ENCODE results near the gene ACTN3. TPM values are rescaled to one million over a fixed set of nuclear protein-coding genes. Genes with fewer than 3 reads are reported as not detected.
"Not testable (repeated sequence)": the region's sequence is repeated elsewhere in the genome, so short reads cannot be mapped to it uniquely, and the experiment has no call there.

The ACTN3 gene
- total RNA-seq, 1 experiment from 2014 or later, result not detected

DNA sequence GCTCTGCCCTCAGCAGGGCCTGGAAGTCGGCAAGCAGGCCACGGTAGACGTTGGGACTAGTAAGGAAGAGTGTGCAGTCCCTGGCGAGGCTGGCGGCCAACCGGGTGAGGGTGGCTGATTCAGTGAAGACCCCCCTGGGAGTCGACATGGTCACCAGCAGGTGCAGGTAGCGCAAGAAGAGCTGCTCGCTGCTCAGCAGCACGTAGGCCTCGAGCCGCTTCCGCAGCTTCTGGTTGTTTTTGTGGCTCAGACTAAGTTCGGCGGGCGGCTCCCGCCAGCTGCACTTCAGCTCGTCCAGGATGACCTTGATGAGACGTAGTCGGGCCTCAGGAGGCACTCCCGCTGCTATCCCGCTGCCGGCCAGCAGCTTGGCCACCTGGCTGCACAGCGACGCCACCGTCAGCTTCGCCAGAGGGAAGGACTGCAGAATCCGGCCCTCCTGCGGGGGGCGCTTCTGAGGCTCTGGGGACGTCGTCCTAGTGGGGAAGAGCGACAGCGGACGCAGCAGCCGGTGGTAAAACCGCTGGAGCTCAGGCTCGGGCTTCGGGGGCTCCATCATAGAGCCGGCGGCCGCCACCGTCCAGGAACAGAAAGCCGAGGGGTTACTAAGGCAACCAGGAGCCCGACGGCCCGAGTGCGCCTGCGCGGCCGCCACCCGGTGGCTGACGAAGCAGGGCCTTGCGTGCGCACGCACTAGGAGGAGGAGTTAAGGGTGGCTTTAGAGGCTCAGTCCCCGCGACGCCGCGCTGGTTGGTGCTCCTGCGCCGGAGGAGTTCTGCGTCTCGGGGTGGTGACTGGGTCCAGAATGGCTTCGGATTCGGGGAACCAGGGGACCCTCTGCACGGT, 46.0 kb downstream of the ACTN3 start, which contains the start of the genes CCDC87 and CCS:
CCDC87 (minus strand) TSS at position 607 of the 846 bp plus-strand sequence; CDS start at position 559, 48 bp downstream.
CCS (plus strand) TSS at position 729 of the 846 bp plus-strand sequence; CDS start at position 806, 77 bp downstream.
- Histone ChIP-seq H3K4me1 (peaks cover 7% of the 10 kb centered on the region; the same call in 1 of the 2 replicates), H3K27ac (peak within 1 kb of the TSS; percentile 14; the same call in 1 of the 2 replicates), H3K4me3 (peak within 1 kb of the TSS; percentile 69), H3K27me3 (no peaks in the 10 kb centered on the region), H3K9me3 (replicated peaks) (no peaks in the 10 kb centered on the region), H3K36me3 (no peaks in the 10 kb centered on the region)
- DNase-seq, result peak; percentile 96

DNA sequence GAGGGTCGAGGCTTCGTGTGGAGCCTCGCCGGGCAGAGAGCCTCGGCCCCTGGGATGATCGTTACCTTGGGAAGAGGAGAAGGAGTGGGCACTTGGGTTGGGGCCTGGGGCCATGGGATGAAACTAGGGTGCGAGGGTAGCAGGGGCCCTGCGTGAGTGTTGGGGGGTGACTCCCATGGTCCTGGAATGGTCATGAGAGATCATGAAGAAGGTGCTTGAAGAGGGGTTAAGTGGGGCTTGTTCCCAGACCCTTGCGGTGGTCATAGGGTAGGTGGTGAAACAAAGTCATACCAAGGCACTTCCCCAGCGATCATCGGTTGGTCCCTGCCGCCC, 46.6 kb downstream of the ACTN3 start:
- H3K9me3 ChIP-seq (replicated peaks), result no peaks in the 10 kb centered on the region
- H3K4me1 ChIP-seq, result peaks cover 7% of the 10 kb centered on the region; the same call in 1 of the 2 replicates
- peak overlapping the region; percentile 69 for H3K4me3 ChIP-seq
- peak overlapping the region; percentile 14; the same call in 1 of the 2 replicates for H3K27ac ChIP-seq
- no peak for DNase-seq
- H3K36me3 ChIP-seq, result no peaks in the 10 kb centered on the region
- H3K27me3 ChIP-seq, result no peaks in the 10 kb centered on the region

DNA sequence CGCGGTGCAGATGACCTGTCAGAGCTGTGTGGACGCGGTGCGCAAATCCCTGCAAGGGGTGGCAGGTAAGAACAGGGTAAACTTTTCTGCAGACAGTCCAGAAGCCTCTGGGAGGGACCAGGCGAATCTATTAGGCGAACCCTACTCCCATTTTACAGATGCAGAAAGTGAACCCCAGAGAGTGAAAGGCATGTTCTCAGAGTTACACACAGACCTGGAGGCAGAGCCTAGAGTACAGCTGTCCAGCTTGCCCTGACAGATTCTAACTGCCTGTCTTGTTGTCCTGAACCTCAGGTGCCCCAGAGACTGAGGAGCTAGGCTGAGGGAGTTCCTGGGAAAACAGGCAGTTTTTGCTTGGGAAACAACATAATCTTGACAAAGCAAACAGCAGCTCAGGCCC, 46.9 kb downstream of the ACTN3 start:
- no peak overlapping the region for H3K27ac ChIP-seq
- peak overlapping the region; percentile 69 for H3K4me3 ChIP-seq
- H3K9me3 ChIP-seq (replicated peaks), result no peaks in the 10 kb centered on the region
- no peak for DNase-seq
- no peaks in the 10 kb centered on the region for H3K27me3 ChIP-seq
- no peaks in the 10 kb centered on the region for H3K36me3 ChIP-seq
- H3K4me1 ChIP-seq, result peaks cover 7% of the 10 kb centered on the region; the same call in 1 of the 2 replicates

DNA sequence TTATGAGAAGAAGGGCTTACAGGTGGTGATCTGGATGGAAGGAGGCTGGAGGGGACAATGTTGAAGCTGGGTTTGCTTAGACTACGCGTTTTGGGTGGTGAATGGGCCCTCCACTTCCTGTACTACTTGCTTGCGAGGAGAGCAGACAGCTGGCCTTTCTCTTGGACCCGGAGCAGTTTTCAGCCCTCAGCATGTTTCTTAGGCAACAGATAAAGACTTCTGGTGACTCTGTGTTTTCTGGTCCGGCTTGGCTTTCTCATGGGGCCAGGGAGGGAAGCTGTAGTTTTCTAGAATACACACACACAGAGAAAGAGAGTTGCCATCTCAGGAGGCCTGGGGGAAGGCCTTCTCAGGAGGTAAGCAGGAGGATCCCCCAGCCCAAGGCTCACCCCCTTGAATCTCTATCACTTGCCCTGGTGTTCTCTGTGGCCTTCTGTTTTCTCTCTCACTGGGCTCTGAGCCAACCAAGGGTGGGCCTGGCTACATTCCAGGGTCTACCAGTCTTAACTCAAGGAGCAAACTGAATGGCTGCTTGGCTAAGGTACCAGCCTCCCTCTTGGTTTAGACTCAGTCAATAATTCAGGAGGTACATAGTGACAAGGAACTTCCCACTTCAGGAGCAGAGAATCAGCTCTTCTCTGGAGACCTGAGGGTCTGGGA, 48.7 kb downstream of the ACTN3 start:
- no peaks in the 10 kb centered on the region for H3K36me3 ChIP-seq
- H3K4me3 ChIP-seq, result no peak overlapping the region
- H3K9me3 ChIP-seq (replicated peaks), result no peaks in the 10 kb centered on the region
- peak in 1 of 2 experiments; percentile 34 for DNase-seq
- H3K4me1 ChIP-seq, result peaks cover 7% of the 10 kb centered on the region; the same call in 1 of the 2 replicates
- H3K27ac ChIP-seq, result no peak overlapping the region
- no peaks in the 10 kb centered on the region for H3K27me3 ChIP-seq

DNA sequence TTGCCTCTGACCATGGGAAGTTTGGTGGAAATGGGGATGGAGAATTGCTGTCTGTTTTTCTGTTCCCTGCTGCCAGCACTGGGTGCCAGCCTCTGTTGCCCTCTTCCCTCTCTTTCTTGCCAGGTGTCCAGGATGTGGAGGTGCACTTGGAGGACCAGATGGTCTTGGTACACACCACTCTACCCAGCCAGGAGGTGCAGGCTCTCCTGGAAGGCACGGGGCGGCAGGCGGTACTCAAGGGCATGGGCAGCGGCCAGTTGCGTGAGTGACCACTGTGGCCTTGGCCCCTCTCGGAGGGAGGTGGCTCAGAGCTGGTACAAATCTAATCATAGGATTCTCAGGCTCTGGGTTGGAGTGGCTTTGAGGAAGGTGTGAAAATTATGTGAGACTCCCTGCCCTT, 52.3 kb downstream of the ACTN3 start:
- H3K4me3 ChIP-seq, result no peak overlapping the region
- 0 out of 2 replicates have a peak, but pooled peaks cover 2% of the 10 kb centered on the region for H3K4me1 ChIP-seq
- no peak for DNase-seq
- no peaks in the 10 kb centered on the region for H3K27me3 ChIP-seq
- no peak overlapping the region for H3K27ac ChIP-seq
- no peaks in the 10 kb centered on the region for H3K36me3 ChIP-seq
- no peaks in the 10 kb centered on the region for H3K9me3 ChIP-seq (replicated peaks)

DNA sequence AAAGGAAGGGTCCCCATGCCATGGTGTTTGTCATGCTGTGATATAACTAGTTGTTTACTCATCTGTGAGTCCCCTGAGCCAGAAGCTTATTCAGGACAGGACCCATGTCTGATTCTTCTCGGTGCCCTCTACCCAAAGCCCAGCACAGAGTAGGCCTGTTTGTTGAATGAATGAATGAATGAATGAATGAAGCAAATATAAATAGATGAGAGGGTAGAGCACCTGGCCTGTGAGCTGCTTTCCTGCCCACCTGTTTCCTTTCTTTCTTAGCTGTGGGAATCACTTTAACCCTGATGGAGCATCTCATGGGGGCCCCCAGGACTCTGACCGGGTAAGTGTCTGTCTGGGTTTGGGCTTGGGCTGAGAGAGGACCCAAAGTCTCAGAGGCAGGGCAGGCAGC, 53.5 kb downstream of the ACTN3 start:
- Histone ChIP-seq H3K36me3 (no peaks in the 10 kb centered on the region), H3K4me1 (no peaks in the 10 kb centered on the region), H3K27me3 (no peaks in the 10 kb centered on the region), H3K9me3 (replicated peaks) (no peaks in the 10 kb centered on the region), H3K27ac (no peak overlapping the region), H3K4me3 (no peak overlapping the region)
- no peak for DNase-seq

DNA sequence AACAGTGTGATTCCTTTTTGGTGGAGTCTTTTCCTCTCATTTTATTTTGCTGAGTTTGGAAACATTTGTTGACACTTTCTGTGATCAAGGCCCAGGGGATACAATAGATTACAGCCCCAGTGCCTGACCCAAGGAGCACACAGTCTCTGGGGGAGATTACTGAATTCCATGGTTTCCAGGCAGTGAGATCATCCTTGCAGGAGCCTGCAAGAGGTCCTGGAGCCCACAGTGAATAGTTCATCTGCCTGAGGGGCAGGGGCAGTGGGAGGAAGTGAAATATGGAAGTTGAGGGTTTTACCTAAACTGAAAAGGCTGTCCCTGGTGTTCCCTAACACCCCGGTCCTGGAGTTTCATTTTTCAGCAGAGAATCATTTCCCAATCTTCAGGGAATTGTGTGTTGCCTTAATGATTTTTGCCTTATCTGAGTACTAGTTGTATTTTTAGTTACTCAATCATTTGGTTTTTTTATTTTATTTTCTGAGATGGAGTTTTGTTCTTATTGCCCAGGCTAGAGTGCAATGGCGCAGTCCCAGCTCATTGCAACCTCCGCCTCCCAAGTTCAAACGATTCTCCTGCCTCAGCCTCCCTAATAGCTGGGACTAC, 54.0 kb downstream of the ACTN3 start:
- H3K4me1 ChIP-seq, result no peaks in the 10 kb centered on the region
- no peaks in the 10 kb centered on the region for H3K27me3 ChIP-seq
- no peak overlapping the region for H3K27ac ChIP-seq
- H3K9me3 ChIP-seq (replicated peaks), result no peaks in the 10 kb centered on the region
- H3K4me3 ChIP-seq, result no peak overlapping the region
- no peak for DNase-seq
- no peaks in the 10 kb centered on the region for H3K36me3 ChIP-seq

DNA sequence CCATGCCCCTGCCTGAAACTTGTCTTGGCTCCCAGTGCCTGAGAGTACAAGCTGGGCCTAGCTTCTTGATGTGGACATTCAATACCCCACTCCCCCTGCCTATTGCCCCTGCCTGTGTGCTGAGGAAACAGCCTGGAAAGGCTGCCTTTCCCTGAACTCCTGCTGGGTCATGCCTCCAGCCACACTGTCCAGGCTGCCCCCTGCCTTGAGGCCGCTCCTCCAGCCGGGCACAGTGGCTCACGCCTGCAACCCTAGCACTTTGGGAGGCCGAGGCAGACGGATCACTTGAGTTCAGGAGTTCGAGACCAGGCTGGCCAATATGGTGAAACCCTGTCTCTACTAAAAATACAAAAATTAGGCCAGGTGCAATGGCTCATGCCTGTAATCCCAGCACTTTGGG, 56.4 kb downstream of the ACTN3 start:
- H3K4me1 ChIP-seq, result no peaks in the 10 kb centered on the region
- no peak overlapping the region for H3K27ac ChIP-seq
- H3K27me3 ChIP-seq, result no peaks in the 10 kb centered on the region
- no peak for DNase-seq
- no peak overlapping the region for H3K4me3 ChIP-seq
- no peaks in the 10 kb centered on the region for H3K9me3 ChIP-seq (replicated peaks)
- H3K36me3 ChIP-seq, result no peaks in the 10 kb centered on the region

DNA sequence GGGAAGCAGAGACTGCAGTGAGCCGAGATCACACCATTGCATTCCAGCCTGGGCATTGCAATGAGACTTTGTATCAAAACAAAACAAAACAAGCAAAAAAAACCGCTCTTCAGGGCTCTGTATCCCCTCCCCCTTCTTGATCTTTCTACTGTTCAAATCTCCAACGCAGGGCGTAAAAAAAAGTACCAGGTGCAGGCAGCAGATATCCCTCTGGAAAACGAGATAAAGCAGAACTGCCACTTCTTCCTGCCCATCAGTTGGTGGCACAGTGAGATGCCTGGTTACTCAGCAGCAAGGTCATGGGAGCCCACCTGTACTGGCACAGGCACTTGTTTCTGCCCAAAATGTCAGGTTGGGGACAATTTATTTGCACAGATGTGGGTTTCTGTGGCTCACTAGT, 57.5 kb downstream of the ACTN3 start:
- Histone ChIP-seq H3K36me3 (no peaks in the 10 kb centered on the region), H3K27ac (no peak overlapping the region), H3K4me1 (no peaks in the 10 kb centered on the region), H3K9me3 (replicated peaks) (no peaks in the 10 kb centered on the region), H3K27me3 (no peaks in the 10 kb centered on the region), H3K4me3 (no peak overlapping the region)
- DNase-seq, result no peak

DNA sequence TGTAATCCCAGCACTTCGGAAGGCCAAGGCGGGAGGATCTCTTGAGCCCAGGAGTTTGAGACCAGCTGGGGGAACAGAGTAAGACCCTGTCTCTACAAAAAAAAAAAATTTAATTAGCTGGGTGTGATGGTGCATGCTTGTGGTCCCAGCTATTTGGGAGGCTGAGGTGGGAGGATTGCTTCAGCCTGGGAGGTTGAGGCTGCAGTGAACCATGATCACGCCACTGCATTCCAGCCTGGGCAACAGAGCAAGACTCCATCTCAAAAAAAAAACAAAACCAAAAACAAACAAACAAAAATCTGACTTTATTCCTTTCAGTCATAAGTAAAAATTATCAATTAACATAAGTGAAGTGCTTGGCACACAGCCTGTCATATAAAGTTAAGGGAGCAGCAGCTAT, 59.9 kb downstream of the ACTN3 start:
- H3K27me3 ChIP-seq; H3K9me3 ChIP-seq (replicated peaks); H3K4me1 ChIP-seq; H3K27ac ChIP-seq; H3K36me3 ChIP-seq; H3K4me3 ChIP-seq; DNase-seq: not testable (repeated sequence)

DNA sequence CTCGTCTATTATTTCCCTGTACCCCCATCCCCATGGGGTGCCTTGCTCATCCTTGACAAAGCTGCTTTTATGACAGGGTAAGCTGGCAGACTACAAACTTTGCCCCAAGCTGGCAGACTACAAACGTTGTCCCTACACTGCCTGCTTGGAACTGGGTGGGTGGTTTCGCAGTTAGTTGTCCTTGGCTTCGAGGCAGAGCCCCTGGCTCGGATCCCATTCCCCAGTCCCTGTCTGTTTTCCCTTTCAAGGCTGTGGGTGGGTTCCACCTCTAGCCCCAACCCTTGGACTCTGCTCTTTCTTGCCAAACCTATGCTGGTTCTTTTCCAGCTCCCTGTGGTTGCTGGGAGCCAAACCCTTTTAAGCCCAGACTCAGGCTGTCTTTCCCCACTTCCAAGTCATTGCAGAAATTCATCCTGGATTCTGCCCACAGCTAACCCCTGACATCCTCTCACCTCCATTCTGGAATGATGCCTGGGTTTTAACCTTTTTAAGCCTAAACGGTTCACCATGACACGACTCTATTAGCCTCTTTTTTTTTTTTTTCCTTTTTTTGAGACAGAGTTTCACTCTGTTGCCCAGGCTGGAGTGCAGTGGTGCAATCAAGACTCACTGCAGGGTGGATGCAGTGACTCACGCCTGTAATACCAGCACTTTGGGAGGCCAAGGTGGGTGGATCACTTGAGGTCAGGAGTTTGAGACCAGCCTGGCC, 60.6 kb downstream of the ACTN3 start:
- H3K27me3 ChIP-seq, result no peaks in the 10 kb centered on the region
- no peaks in the 10 kb centered on the region for H3K9me3 ChIP-seq (replicated peaks)
- H3K4me3 ChIP-seq, result no peak overlapping the region
- H3K36me3 ChIP-seq, result no peaks in the 10 kb centered on the region
- no peak overlapping the region for H3K27ac ChIP-seq
- no peak for DNase-seq
- H3K4me1 ChIP-seq, result no peaks in the 10 kb centered on the region

DNA sequence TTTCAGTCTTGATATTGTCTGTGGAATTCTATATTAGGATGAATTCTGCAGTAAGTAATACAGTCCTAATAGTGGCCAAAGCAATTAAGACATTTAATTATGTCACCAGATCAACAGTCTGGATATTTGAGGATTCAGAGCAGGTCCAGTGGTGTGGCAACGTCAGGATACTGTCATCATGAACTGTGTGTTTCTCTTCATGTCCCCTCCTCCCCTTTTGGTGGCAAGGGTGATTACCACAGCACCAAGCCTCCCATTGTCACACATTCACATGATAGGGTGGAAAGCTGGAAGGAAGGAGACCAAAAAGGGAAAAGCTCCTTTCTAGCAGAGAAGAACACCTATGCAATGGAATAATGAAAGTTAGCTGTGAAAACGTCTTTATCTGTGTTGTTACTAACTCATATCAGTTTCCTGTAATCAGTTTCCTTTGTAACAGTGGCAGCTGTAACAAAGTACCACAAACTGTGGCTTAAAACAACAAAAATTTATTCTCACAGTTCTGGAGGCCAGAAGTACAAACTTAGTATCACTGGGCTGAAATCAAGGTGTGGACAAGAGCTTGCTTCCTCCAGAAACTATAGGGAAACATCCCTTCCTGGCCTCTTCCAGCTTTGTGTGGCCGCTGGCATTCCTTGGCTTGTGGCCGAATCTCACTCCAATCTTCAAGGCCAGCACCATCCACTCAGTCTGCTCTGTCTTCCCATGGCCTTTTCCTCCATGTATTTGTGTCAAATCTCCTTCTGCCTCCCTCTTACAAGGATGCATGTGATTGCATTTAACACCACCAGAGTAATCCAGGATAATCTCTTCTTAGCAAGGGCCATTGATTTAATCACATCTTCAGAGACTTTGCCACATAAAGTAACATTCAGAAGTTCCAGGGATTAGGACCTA, 63.3 kb downstream of the ACTN3 start:
- H3K36me3 ChIP-seq, result no peaks in the 10 kb centered on the region
- no peak overlapping the region for H3K27ac ChIP-seq
- no peaks in the 10 kb centered on the region for H3K9me3 ChIP-seq (replicated peaks)
- no peak for DNase-seq
- no peaks in the 10 kb centered on the region for H3K4me1 ChIP-seq
- H3K4me3 ChIP-seq, result no peak overlapping the region
- no peaks in the 10 kb centered on the region for H3K27me3 ChIP-seq

DNA sequence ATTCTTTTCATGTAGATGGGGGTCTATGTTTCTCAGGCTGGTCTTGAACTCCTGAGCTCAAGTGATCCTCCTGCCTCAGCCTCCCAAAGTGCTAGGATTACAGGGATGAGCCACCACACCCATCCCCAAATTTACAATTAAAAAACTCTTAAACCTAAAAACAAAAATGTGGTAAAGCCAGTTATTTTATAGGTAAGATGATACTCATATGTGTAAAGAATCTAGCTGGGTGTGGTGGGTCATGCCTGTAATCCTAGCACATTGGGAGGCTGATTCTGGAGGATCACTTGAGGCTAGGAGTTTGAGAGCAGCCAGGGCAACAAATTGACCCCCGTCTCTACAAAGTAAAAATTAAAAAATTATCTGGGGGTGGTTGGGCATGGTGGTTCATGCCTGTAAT, 65.8 kb downstream of the ACTN3 start:
- no peak overlapping the region for H3K4me3 ChIP-seq
- no peak overlapping the region for H3K27ac ChIP-seq
- no peaks in the 10 kb centered on the region for H3K9me3 ChIP-seq (replicated peaks)
- H3K4me1 ChIP-seq, result no peaks in the 10 kb centered on the region
- peaks cover 2% of the 10 kb centered on the region for H3K36me3 ChIP-seq
- DNase-seq, result no peak
- H3K27me3 ChIP-seq, result no peaks in the 10 kb centered on the region

Measured in SJCRH30 (cell line).